GM19025 (cell line): ENCODE results near the gene ADAMTSL5.
"Not testable (repeated sequence)": the region's sequence is repeated elsewhere in the genome, so short reads cannot be mapped to it uniquely, and the experiment has no call there.

ENCODE experiments used
- ATAC-seq: cut with Tn5 transposase; IDR thresholded peaks from one replicate; pipeline ENCODE4 v1.9.1; 2021; ENCODE audit warnings: mild to moderate bottlenecking, low read depth, moderate library complexity; ENCODE audit not compliant: unreplicated experiment

The ADAMTSL5 gene

DNA sequence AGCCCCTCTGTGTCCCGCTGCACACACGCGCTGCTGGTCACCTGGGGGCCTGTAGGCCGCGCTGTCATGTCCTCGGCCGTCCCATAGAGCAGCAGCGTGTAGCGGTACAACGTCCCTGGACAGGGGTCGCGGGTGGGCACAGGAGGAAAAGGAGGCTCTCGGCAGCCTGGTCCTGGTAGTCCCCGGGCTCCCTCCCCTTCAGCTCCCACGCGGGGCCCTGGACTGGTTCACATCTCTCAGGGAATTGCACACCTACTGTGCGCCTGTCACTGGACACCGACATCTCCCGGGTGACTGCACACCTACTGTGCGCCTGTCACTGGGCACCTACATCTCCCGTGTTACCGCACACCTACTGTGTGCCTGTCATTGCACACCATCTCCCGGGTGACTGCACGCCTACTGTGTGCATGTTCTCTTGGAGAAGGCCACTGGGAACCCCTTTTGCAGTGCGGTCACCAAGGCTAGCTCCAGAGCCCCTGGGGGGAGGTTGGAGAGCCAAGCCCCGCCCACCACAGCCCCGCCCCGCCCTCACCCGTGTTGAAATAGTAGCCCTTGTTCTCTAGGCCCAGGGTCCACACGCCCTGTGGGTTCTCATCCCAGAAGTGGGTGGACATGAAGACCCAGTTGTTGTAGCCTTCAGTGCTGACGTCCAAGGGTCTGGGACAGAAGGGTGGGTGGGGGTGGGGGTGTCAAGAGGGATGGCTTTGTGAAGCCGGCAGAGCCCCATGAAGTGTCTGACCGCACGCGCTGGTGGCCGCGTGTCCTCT lies 30.3 kb downstream of the ADAMTSL5 start:
- no peak for ATAC-seq

DNA sequence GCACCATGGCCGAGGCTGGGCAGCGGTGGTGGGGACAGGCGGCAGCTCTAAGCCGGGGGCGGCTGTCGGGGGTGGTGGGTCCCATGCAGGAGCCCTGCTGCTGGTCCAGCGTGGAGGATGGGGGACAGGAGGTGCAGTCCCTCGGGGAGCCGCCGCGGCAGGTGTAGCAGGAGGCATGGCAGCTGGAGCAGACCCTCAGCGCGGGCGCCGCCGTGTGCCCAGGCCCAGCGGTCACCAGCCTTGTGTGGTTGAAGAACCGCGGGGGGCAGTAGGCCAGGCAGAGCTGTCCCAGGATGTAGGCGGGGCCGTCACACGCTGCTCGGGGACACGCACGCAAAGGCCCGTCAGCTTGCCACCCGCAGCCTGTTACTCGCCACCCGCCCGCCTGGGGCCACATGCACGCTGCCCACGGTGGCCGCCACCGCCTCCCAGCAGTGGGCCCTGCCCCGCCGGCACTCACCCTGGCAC lies 30.9 kb downstream of the ADAMTSL5 start:
- no peak for ATAC-seq

DNA sequence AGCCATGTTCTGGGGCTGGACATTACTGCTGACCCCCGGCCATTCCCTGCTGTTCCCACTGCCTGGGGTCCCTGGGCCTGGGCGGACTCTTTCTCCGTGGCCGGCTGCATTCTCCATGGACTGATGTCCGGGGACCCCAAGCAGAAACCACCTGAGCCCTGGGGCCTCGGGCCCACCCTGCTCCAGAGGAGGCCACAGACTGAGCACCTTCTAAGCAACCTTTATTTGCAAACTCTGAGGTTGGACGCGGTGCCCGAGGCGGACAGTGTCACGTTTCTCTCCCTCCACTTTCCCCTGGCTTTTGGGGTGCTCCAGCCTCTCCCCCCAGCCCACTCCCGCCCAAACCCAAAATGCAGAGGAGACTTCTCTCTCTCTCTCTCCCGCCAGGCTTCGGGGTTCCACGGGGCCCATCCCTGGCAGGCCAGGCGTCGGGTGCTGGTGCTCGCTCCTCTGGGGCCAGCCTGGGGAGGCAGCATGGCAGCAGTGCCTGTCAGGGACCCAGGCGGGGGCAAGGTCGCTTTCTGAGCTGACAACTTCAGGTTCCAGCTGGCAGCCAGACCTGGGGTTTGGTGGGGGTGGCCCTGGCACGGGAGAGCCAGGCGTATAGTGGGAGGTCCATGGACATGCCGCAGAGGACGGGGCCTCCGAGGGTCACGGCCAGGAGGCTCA lies 31.5 kb downstream of the ADAMTSL5 start:
- no peak for ATAC-seq

DNA sequence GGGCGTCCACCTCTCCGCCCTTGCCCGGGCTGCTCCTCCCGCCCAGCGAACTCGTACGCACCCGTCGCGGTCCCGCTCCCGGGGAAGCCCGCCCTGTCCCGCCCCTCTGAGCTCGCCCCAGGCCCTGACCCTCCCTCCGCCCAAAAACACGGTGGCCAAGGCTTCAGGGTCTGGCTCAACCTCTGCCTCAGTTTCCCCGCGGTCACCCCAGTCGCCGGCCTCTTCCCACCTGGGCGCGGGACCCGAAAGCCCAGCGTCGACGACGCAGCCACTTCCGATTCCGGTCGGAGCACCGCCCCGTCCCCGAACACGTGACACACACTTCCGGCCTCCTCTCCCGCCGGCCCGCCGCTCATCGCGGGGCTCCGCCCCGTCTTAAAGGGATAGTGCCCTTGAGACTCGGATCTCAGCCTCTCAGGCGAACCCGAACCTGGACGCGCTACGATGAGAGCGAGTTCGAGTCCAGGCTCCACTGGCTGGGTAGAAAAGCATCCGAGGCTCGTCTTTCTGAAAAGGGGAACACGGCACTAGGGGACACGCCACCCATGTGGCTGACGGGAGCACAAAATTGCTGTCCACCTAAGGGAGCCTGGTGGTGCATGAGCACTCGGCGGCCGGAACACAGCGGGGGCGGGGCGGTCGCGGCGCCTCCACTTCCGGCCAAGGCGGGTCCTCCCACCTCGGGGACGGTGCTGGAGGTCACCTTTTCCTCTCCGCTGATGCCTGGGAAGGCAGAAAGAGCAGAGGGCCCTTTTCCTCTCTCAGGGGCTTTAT lies 33.7 kb downstream of the ADAMTSL5 start, which contains the start of gene C19orf25:
Gene C19orf25, minus strand, starts transcription at position 282 of the 774 bp plus-strand sequence. CDS start 312 bp downstream, outside the sequence.
- peak; percentile 74 for ATAC-seq

DNA sequence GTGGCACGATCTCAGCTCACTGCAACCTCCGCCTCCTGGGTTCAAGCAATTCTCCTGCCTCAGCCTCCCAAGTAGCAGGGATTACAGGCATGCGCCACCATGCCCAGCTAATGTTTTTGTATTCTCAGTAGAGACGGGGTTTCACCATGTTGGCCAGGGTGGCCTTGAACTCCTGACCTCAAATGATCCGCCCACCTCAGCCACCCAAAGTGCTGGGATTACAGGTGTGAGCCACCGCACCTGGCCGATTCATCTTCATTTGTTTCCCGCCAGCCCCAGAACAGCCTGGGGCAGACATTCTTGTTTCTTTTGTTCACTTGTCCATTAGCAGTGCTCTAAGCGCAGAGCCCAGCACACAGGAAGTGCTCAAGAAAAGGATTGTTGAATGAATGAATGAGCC lies 35.8 kb downstream of the ADAMTSL5 start:
- not testable (repeated sequence) for ATAC-seq

DNA sequence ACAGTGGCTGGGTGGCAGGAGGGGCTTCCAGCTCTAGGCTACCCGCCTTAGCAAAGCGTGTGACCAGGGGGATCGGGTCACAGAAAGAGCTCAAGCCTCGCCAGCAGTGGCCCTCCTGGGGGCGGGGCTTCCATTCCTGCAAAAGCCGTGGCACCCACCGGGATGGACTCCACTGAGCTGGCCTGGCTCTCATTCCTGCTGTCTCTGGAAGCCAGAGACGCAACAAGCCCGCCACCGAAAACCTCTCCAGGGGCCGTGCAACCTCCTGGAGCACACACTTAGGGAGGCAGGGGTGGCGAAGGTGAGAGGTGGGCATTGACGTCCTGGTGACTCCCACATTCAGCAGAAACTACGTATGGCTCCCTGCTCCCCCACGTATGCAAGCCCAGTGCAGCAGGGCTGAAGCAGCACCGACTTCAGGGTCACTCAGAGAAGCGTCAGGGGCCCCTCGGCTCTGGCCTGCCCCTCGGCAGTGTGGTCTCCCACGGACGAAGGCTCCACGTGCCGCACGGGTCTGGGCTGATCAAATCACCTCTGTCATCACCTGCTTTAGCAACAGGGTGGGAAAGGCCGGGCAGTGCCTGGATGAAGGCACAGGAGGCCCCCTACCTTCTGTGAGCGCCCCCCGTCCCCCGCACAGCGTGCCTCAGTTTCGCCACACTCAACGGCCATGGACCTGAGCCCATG lies 36.9 kb downstream of the ADAMTSL5 start:
- ATAC-seq, result no peak

DNA sequence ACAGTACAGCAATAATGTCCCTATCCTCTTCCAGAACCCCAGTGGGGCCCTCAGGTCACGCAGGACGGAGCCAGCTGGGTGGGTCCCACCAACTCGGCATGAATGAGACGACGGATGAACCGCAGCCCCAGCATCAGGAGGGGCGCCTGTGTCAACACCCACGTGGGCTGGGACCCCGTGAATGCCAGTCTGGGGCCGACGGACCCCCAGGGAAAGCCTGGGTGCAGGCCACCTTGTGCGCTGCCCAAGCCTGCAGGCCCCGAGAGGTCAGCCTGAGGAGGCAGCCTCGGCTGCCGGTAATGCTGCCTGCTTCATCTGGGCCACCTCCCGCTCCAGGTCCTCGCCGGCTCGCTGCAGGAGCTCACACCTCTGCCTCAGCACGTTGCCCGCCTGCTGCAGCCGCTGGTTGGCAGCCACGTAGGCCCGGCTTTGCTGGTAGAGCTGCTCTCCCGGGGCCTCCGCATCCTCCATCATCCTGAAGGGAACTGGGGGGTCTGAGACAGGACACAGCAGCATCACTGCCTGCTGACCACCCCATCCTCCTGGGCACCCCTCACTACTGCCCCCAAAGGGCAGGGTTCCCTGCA lies 38.0 kb downstream of the ADAMTSL5 start:
- ATAC-seq, result no peak

DNA sequence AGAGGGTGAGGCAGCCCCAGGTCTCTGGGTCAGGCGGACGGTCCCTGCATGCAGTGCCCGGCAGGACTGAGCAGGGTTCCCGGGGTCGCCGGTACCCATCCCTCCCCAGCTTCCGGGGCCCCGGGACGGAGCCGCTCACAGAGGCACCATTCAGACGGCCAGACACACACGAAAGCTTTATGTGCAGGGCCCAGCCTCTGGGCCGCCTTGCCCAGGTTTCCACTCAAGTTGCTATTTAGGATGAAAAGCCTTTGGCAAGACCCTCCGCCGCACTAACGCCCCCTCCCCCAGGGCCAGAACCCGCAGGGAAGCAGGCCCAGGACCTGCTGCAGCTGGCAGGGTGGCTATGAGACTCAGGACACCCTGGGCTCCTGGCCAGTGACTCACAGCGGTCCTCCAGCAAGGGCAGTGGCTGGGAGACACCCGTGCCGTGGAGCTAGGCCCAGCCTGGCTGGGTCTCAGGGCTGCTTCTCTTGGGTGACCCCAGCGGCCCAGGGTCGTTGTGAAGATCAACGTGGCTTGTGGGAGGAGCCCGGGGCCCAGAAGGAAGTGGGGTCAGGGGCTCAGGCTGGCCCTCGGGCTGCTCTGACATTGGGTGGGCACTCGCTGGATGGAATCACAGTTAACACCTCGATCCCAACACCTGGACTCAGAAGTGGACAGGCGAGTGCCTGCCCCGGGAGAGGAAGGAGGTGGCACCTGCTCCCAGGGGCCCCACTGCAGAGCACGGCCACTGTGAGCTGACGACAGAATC lies 38.6 kb downstream of the ADAMTSL5 start:
- no peak for ATAC-seq

DNA sequence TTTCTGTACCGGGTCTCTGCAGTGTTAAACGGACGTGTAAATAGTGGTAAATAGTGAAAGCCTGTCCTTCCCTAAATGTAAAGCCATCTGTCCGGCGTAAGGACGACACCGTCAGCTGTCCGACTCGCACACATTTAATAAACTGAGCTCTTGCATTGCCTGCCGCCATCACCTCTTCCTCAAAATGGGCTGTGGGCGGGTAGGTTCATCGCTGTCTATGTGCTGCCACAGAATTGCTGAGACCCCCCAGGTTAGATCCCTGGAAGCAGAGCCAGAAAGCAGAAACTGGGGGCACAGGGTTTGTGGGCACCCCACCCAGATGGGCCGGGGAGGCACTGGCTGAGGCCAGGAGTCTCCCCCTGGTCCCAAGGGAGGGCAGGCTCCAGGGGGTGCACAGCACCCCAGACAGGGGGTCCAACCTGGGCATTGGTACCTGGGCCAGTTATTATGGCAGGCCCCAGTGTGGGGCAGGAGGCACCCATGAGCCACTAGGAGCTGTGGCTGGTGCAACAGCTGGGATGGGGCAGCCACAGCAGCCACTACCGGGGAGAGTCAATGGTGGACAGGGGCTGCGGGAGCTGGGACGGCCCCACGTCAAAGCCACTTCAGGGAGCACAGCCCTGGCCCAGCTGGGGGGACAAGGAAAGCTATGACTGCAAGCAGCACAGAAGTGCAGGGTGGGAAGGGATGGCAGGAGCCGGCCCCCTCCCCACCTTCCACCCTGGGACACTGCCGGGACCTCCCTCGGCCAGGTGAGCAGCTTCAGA lies 39.6 kb downstream of the ADAMTSL5 start:
- ATAC-seq, result no peak

DNA sequence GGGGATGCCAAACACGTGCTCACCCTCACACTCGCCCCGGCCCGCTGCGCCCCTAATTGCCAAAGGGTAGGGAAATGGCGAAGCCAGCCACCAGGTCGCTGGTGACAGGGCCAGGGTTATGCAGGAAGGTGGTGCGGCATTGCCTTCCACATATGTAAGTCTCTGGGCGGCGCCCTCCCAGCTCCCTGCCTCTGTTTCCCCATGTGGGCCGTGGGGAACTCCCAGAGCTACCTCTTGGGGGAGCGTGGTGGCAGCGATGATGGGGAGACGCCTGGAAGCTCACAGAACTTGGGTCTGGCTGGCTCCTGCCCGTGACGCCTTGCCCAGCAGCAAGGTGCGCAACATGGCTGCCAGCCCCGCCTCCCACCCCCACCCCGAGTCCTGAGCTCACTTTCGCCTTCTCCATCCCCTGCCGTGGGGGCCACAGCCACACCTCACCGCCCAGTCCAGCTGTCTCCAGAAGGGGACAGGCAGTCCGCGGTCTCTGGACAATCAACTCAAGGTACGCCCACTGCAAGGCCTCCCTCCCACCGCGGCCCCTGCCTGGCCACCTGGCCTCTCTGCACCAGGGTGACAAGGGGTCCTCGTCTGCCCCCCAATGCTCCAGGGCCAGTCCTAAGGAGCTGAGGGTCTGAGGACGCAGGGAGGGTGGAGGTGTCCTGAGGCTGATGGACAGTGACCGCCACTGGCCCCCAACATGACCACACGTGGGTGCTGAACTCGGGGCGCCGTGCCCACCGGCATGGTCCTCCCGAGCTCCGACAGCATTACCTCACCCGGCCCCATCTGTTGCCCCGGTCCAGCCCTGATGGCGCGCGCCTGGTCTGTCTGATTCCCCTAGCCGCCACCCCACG lies 40.4 kb downstream of the ADAMTSL5 start:
- ATAC-seq, result no peak

DNA sequence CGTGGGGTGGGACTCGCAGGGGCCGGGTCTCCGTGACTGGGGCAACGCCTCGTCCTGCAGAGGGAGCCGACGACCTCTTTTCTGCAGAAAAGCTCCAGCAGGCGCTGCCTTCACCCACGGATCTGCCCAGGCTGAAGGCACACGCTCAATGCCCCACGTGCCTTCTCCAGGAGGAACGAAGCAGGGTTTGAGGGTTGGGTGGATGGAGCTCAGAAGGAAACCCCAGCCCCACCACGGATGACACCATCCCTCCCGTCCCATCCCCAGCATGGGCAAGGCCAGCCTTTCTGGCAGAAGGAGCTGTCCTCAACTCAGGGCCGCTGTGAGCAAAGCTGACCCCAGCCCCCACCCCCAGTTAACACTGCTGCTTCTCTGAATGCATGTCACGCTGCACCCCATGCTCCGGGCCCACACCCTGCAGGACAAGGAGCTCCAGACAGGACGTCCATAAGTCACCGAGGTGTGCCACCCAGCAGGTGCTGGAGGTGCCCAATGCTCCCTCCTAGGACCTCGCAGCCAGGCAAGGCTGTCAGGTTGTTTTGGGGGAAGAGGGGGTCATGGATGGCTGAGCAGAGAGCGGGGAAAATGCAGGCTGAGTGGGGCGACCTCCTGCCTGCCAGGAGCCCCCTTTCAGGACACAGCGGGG lies 41.2 kb downstream of the ADAMTSL5 start:
- no peak for ATAC-seq

DNA sequence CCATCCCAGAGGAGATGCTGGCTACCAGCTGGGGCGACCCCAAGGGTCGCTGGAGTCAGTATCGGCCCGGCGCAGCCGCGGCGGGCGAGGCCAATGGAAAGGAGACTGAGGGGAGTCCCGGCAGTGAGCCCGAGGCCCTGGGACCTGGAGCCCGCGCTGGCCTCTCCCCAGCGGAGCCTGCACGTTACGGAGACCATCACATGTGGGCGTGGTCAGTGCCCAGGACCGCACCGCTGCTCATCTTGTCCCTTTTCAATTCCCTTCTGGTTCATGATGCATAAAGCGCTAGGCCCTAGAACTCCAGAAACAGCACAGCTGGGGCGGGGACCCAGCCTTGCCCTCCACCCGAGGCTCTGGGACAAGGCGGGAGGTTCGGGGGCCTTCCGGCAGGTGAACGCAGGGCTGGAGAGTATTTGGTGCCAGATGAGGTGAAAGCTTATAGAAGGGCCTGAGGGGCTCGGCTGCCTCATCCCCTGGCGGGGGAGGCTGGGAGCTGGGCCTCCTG lies 41.8 kb downstream of the ADAMTSL5 start:
- no peak for ATAC-seq

DNA sequence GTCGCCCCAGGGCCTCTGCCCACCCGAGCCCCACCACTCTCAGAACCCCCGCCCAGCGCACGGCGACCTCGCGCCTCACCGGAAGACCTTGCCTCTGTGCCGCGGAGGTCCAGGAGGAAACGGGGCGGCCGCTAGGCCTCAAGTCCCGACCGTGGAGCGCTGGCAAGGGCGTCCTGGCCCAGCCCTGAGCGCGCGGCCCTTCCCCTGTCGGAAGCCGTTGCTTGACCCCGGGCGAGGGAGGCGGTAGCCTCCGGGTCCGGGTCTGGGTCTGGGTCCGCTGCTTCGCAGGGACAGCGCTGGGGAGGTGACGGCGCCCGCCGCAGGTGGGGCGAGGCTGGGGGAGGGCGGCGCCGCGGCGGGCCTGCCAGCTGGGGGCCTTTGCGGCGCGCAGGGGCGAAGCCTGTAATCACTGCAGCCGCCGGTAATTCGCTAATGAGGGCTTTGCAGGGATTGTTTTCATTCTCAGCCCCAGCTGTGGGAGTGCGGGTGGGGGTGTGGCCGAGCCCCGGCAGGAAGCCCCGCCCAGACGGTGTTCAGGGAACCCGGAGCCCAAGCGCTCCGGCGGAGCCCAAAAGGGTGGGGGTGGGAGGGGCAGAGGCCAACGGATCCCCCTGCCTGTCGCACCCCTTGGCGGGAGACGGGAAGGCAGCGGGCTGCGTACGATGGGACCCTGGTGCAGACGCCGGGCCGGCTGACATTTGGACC lies 42.4 kb downstream of the ADAMTSL5 start:
- no peak for ATAC-seq

DNA sequence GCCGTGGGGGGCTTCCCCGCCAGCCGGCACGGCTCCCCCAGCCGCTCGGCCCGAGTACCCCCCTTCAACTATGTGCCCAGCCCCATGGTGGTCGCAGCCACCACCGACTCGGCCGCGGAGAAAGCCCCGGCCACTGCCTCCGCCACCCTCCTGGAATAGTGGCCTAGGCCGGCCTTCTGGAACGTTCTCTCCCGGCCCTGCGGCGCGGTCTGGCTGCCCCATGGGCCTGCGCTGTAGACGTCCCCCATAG lies 42.8 kb downstream of the ADAMTSL5 start:
- ATAC-seq, result no peak

DNA sequence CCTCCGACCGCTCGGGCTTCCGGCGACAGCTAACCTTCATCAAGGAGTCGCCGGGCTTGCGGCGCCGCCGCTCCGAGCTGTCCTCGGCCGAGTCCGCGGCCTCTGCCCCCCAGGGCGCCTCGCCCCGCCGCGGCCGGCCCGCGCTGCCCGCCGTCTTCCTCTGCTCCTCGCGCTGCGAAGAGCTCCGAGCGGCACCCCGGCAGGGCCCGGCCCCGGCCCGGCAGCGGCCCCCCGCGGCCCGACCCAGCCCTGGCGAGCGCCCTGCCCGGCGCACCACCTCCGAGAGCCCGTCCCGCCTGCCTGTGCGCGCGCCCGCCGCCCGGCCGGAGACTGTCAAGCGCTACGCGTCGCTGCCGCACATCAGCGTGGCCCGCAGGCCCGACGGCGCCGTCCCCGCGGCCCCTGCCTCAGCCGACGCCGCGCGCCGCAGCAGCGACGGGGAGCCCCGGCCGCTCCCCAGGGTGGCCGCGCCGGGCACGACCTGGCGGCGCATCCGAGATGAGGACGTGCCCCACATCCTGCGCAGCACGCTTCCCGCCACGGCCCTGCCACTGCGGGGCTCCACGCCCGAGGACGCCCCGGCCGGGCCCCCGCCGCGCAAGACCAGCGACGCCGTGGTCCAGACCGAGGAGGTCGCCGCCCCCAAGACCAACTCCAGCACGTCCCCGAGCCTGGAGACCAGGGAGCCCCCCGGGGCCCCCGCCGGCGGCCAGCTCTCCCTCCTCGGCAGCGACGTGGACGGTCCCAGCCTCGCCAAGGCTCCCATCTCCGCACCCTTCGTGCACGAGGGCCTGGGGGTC lies 43.4 kb downstream of the ADAMTSL5 start:
- no peak for ATAC-seq

DNA sequence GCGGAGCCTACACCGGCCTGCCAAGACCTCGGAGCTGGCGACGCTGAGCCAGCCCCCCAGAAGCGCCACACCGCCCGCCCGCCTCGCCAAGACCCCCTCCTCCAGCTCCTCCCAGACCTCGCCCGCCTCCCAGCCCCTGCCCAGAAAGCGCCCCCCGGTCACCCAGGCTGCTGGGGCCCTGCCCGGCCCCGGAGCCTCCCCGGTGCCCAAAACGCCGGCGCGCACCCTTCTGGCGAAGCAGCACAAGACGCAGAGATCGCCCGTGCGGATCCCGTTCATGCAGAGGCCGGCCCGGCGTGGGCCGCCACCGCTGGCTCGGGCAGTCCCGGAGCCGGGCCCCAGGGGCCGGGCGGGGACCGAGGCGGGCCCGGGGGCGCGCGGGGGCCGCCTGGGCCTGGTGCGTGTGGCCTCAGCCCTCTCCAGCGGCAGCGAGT lies 44.0 kb downstream of the ADAMTSL5 start:
- ATAC-seq, result no peak
